ENCODE data around the gene AKAP8L. TPM values are rescaled to one million over a fixed set of nuclear protein-coding genes. Genes with fewer than 3 reads are reported as not detected.

Gene AKAP8L
- total and polyA plus RNA-seq, 2 experiments from 2014 or later = 21.5 to 38.3 TPM

DNA sequence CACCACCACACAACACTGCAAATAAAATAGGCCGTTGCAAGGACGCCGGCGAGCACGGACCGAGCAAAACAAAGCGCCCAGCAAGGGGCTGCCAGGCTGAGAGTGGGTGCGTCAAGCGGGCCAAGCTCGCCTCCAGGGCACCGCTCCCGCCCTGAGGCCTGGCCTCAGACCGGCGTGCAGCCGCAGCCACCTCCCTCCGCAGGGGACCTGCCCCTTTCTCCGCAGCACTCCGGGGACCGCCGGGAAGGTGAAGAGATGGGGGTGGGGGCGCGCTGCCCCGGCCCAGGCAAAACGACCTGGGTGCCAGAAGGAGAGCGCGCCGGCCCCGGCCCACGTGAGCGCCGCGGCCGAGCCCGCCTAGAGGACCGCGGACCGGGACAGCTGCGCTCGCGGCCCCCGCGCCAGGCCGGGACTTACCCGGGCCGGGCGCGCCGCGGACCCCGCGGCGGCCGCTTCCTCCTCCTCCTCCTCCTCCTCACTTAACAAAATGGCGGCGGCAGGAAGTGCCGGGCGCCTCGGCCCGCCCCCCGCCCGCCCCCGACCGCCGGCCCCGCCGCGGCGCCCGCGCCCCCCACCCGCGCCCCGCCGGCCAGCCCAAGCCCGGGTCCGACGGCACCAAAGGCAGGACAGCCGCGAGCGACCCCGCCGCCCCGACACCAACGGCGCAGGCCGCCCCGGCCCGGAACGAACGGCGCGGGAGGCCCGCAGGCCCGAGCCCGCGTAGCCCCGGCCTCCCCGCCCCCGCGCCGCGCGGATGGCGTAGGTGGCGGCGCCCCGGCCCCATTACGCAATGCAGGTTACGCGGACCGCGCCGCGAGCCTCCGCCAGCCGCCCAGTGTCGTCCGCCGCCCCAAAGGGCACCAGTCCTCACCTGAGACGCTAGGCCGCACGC is 87.1 kb downstream of the AKAP8L start:
- DNase-seq = peak; percentile 80
- H3K9ac ChIP-seq = peak overlapping the region; percentile 97
- in situ Hi-C loops (cut with MboI) = no loop called here
- peaks cover 33% of the 10 kb centered on the region for H3F3A ChIP-seq (ENCODE audit: insufficient read depth)
- H3K4me3 ChIP-seq = peak overlapping the region; percentile 81
- H4K20me1 ChIP-seq (ENCODE audit: insufficient read depth) = peaks cover 34% of the 10 kb centered on the region
- H3K36me3 ChIP-seq (ENCODE audit: low read depth) = no peaks in the 10 kb centered on the region
- no peaks in the 10 kb centered on the region for H3K9me3 ChIP-seq (ENCODE audit: low read depth)
- peak overlapping the region; percentile 88 for H3K27ac ChIP-seq
- TF ChIP-seq EZH2phosphoT487 (IDR thresholded peaks at IDR 0.05; ENCODE audit: insufficient read depth, low read depth) = no peak
- TF ChIP-seq EZH2 (IDR thresholded peaks at IDR 0.05; ENCODE audit: insufficient read depth, poor library complexity, severe bottlenecking) = no peak
- WGBS, 2 experiments (ENCODE audit: low coverage in 1 of 2, low lambda C conversion rate in 2 of 2, missing lambda C conversion rate in 2 of 2) = 0 to 1% methylated on average over 31 to 77 of the region's 122 CpGs
- no peaks in the 10 kb centered on the region for H3K9me2 ChIP-seq (ENCODE audit: insufficient read depth)
- no peak overlapping the region for H2AFZ ChIP-seq
- peak overlapping the region; percentile 99 for H3K4me2 ChIP-seq (ENCODE audit: unreplicated experiment)
- H3K27me3 ChIP-seq (replicated peaks; ENCODE audit: insufficient read depth) = no peaks in the 10 kb centered on the region
- peaks cover 28% of the 10 kb centered on the region for H3K4me1 ChIP-seq (ENCODE audit: insufficient read depth)
- H3K79me2 ChIP-seq (ENCODE audit: insufficient read depth) = peaks cover 91% of the 10 kb centered on the region

GRCh38 chr19:15330801-15331418 is 87.9 kb downstream of the AKAP8L start:
- peak overlapping the region; percentile 99 for H3K4me2 ChIP-seq (ENCODE audit: unreplicated experiment)
- H3K4me1 ChIP-seq (ENCODE audit: insufficient read depth) = peaks cover 32% of the 10 kb centered on the region
- 0 to 5% methylated on average over 17 of the region's 17 CpGs for WGBS, 2 experiments (ENCODE audit: low coverage in 1 of 2, low lambda C conversion rate in 2 of 2, missing lambda C conversion rate in 2 of 2)
- TF ChIP-seq EZH2 (IDR thresholded peaks at IDR 0.05; ENCODE audit: insufficient read depth, poor library complexity, severe bottlenecking) = no peak
- TF ChIP-seq EZH2phosphoT487 (IDR thresholded peaks at IDR 0.05; ENCODE audit: insufficient read depth, low read depth) = no peak
- H3K9ac ChIP-seq = peak overlapping the region; percentile 97
- H3K4me3 ChIP-seq = peak overlapping the region; percentile 81
- peaks cover 37% of the 10 kb centered on the region for H4K20me1 ChIP-seq (ENCODE audit: insufficient read depth)
- H3K27me3 ChIP-seq (replicated peaks; ENCODE audit: insufficient read depth) = no peaks in the 10 kb centered on the region
- in situ Hi-C loops (cut with MboI) = no loop called here
- no peaks in the 10 kb centered on the region for H3K9me2 ChIP-seq (ENCODE audit: insufficient read depth)
- no peaks in the 10 kb centered on the region for H3K36me3 ChIP-seq (ENCODE audit: low read depth)
- no peaks in the 10 kb centered on the region for H3K9me3 ChIP-seq (ENCODE audit: low read depth)
- peaks cover 91% of the 10 kb centered on the region for H3K79me2 ChIP-seq (ENCODE audit: insufficient read depth)
- H3F3A ChIP-seq (ENCODE audit: insufficient read depth) = peaks cover 31% of the 10 kb centered on the region
- H2AFZ ChIP-seq = no peak overlapping the region
- peak; percentile 92 for DNase-seq
- peak overlapping the region; percentile 88 for H3K27ac ChIP-seq

MicroRNAs encoded within 50 kb of the gene (microRNA counts, 767-probe panel; counts per million panel counts)
- 447 counts per million, percentile 86 among the panel's probes with 10 or more counts for microRNA hsa-miR-1470

Small RNA genes lying within 50 kb of the gene (microRNA-seq; reads per million reads assigned to microRNA genes)
- gene MIR1470 (ENCODE audit: borderline number of aligned reads) = not detected

Small RNA genes lying within 50 kb of the gene (small RNA-seq; reads per million reads assigned to genes)
- gene AC005776.1 (ENCODE audit: low read depth, low replicate concordance) (not detected), gene MIR1470 (ENCODE audit: low read depth, low replicate concordance) (not detected)

Other genes starting within 250 kb of the AKAP8L start
- 66.1 and 66.9 TPM in 2 replicates for gene NOTCH3, start 218.0 kb downstream of the AKAP8L start, total RNA-seq (2014; rRNA removed; shearing (Covaris generic))
- gene NOTCH3, start 218.0 kb downstream of the AKAP8L start, polyA plus RNA-seq (2016; fragmentation: Nextera tagmentation; extraction: Ambion mirVana) = 15.4 and 16.0 TPM in 2 replicates
- gene EPHX3, start 186.5 kb downstream of the AKAP8L start, total RNA-seq (2014; rRNA removed; shearing (Covaris generic)) = not detected in 2 replicates
- gene EPHX3, start 186.5 kb downstream of the AKAP8L start, polyA plus RNA-seq (2016; fragmentation: Nextera tagmentation; extraction: Ambion mirVana) = not detected in 2 replicates
- gene BRD4, start 86.4 kb downstream of the AKAP8L start, total RNA-seq (2014; rRNA removed; shearing (Covaris generic)) = 9.0 and 20.2 TPM in 2 replicates
- 17.5 and 18.6 TPM in 2 replicates for gene BRD4, start 86.4 kb downstream of the AKAP8L start, polyA plus RNA-seq (2016; fragmentation: Nextera tagmentation; extraction: Ambion mirVana)
- gene AKAP8, start 39.2 kb downstream of the AKAP8L start, total RNA-seq (2014; rRNA removed; shearing (Covaris generic)) = 13.4 and 19.7 TPM in 2 replicates
- gene AKAP8, start 39.2 kb downstream of the AKAP8L start, polyA plus RNA-seq (2016; fragmentation: Nextera tagmentation; extraction: Ambion mirVana) = 14.6 and 14.8 TPM in 2 replicates
- gene WIZ, start 31.0 kb upstream of the AKAP8L start, total RNA-seq (2014; rRNA removed; shearing (Covaris generic)) = 18.8 and 22.0 TPM in 2 replicates
- gene WIZ, start 31.0 kb upstream of the AKAP8L start, polyA plus RNA-seq (2016; fragmentation: Nextera tagmentation; extraction: Ambion mirVana) = 6.1 and 6.9 TPM in 2 replicates
- gene RASAL3, start 45.6 kb upstream of the AKAP8L start, total RNA-seq (2014; rRNA removed; shearing (Covaris generic)) = not detected in 2 replicates
- gene RASAL3, start 45.6 kb upstream of the AKAP8L start, polyA plus RNA-seq (2016; fragmentation: Nextera tagmentation; extraction: Ambion mirVana) = not detected in 2 replicates
- not detected in 2 replicates for gene PGLYRP2, start 60.5 kb upstream of the AKAP8L start, total RNA-seq (2014; rRNA removed; shearing (Covaris generic))
- not detected in 2 replicates for gene PGLYRP2, start 60.5 kb upstream of the AKAP8L start, polyA plus RNA-seq (2016; fragmentation: Nextera tagmentation; extraction: Ambion mirVana)
- not detected in 2 replicates for gene CYP4F22, start 89.5 kb upstream of the AKAP8L start, total RNA-seq (2014; rRNA removed; shearing (Covaris generic))
- gene CYP4F22, start 89.5 kb upstream of the AKAP8L start, polyA plus RNA-seq (2016; fragmentation: Nextera tagmentation; extraction: Ambion mirVana) = not detected in 2 replicates
- not detected in 2 replicates for gene CYP4F8, start 196.2 kb upstream of the AKAP8L start, total RNA-seq (2014; rRNA removed; shearing (Covaris generic))
- not detected in 2 replicates for gene CYP4F8, start 196.2 kb upstream of the AKAP8L start, polyA plus RNA-seq (2016; fragmentation: Nextera tagmentation; extraction: Ambion mirVana)
- gene CYP4F3, start 221.9 kb upstream of the AKAP8L start, total RNA-seq (2014; rRNA removed; shearing (Covaris generic)) = not detected in 2 replicates
- not detected in 2 replicates for gene CYP4F3, start 221.9 kb upstream of the AKAP8L start, polyA plus RNA-seq (2016; fragmentation: Nextera tagmentation; extraction: Ambion mirVana)